Common myeloid progenitor, CD34-positive (primary cell): ENCODE data around the gene PDLIM5.
A peak's percentile ranks its signal among the peaks of the same experiment; 100 is the strongest.

Experiments used
- CTCF ChIA-PET: fragments of 350-600 bp; sonication (Branson Sonifier 250); formaldehyde crosslinking; loops from one replicate; lab custom pipeline; 2021; ENCODE audit warnings: antibody characterized with exemption; lab: Charles Lee
- POLR2A ChIA-PET: fragments of 350-600 bp; sonication (Branson Sonifier 250); formaldehyde crosslinking; loops from one replicate; lab custom pipeline; 2021; ENCODE audit warnings: antibody characterized with exemption; lab: Charles Lee
- DNase-seq, 3 donors: peaks; one replicate each; pipeline versions ENCODE4 v3.0.0 to v3.0.0-alpha.2; 2013
- H3K27ac ChIP-seq, 2 experiments: 1 replicate in 1 of 2; 2 replicates in 1 of 2; pipeline ENCODE4 v1.7.0; 2013; ENCODE audit warnings: inconsistent platforms in 2 of 2, low read length in 2 of 2, mild to moderate bottlenecking in 2 of 2, low read depth in 1 of 2, moderate library complexity in 1 of 2; ENCODE audit not compliant: severe bottlenecking in 2 of 2, insufficient read depth in 1 of 2, poor library complexity in 1 of 2
- H3K27me3 ChIP-seq, 5 experiments: replicated peaks in 2 of 5; 1 replicate in 3 of 5; 2 replicates in 2 of 5; pipeline versions ENCODE4 v1.6.1 to v1.7.0; 2013; ENCODE audit warnings: low read length in 4 of 5, mild to moderate bottlenecking in 2 of 5, moderate library complexity in 2 of 5, inconsistent platforms in 1 of 5; ENCODE audit not compliant: insufficient read depth in 5 of 5, control insufficient read depth in 4 of 5
- H3K36me3 ChIP-seq, 4 experiments: 1 replicate in 2 of 4; 2 replicates in 2 of 4; pipeline versions ENCODE4 v1.6.1 to v1.7.0; 2013; ENCODE audit warnings: low read length in 3 of 4, control low read depth in 1 of 4, mild to moderate bottlenecking in 1 of 4; ENCODE audit not compliant: control insufficient read depth in 4 of 4, insufficient read depth in 4 of 4
- H3K4me1 ChIP-seq, 4 experiments: 1 replicate in 3 of 4; 2 replicates in 1 of 4; pipeline versions ENCODE4 v1.6.1 to v1.7.1; 2013; ENCODE audit warnings: low read length in 3 of 4, mild to moderate bottlenecking in 3 of 4, control low read depth in 1 of 4, inconsistent platforms in 1 of 4, moderate library complexity in 1 of 4; ENCODE audit not compliant: control insufficient read depth in 4 of 4, insufficient read depth in 4 of 4; ENCODE audit errors: control extremely low read depth in 1 of 4
- H3K4me3 ChIP-seq, 7 experiments: 1 replicate in 4 of 7; 2 replicates in 3 of 7; pipeline versions ENCODE4 v1.5.1 to v1.7.0; 2013; ENCODE audit warnings: mild to moderate bottlenecking in 7 of 7, low read length in 6 of 7, moderate library complexity in 6 of 7, inconsistent platforms in 2 of 7, low read depth in 2 of 7, control low read depth in 1 of 7; ENCODE audit not compliant: insufficient read depth in 4 of 7, control insufficient read depth in 1 of 7; ENCODE audit errors: extremely low read depth in 1 of 7
- H3K9me3 ChIP-seq, 5 experiments: 1 replicate in 4 of 5; 2 replicates in 1 of 5; pipeline versions ENCODE4 v1.6.1 to v1.7.1; 2013; ENCODE audit warnings: low read length in 4 of 5, mild to moderate bottlenecking in 2 of 5, inconsistent platforms in 1 of 5, low read depth in 1 of 5, moderate library complexity in 1 of 5; ENCODE audit not compliant: control insufficient read depth in 4 of 5, insufficient read depth in 2 of 5; ENCODE audit errors: control extremely low read depth in 1 of 5
- WGBS: methylation state at CpG from one replicate; pipeline ENCODE4 v1.1.5; 2013; ENCODE audit not compliant: insufficient coverage; 5-methylcytosine and 5-hydroxymethylcytosine counted together

PDLIM5 gene

GRCh38 chr4:94649381-94650133 lies 197.8 kb downstream of the PDLIM5 start:
- no peak overlapping the region for H3K27ac ChIP-seq
- no peaks in the 10 kb centered on the region for H3K4me1 ChIP-seq
- CTCF ChIA-PET = no interaction called here
- DNase-seq = no peak
- peaks cover 0 to 7% (median 5%) of the 10 kb centered on the region in 4 experiments for H3K36me3 ChIP-seq
- no CpG with 5 or more reads among the region's 1 CpG for WGBS
- no peaks in the 10 kb centered on the region for H3K27me3 ChIP-seq
- POLR2A ChIA-PET = no interaction called here
- no peak overlapping the region for H3K4me3 ChIP-seq
- no peaks in the 10 kb centered on the region for H3K9me3 ChIP-seq

- ChIA-PET CTCF (no interaction called here), POLR2A (no interaction called here)
- Histone ChIP-seq H3K9me3 (no peaks in the 10 kb centered on the region), H3K4me3 (no peak overlapping the region), H3K27ac (no peak overlapping the region), H3K36me3 (peaks cover 0 to 7% (median 3%) of the 10 kb centered on the region in 4 experiments), H3K27me3 (no peaks in the 10 kb centered on the region), H3K4me1 (no peaks in the 10 kb centered on the region)
- WGBS = 92% methylated on average over 2 of the region's 5 CpGs
- no peak for DNase-seq
These were observed 198.4 kb downstream of the PDLIM5 start for GRCh38 chr4:94650134-94650495.

- CTCF ChIA-PET = no interaction called here
- POLR2A ChIA-PET = no interaction called here
- H3K36me3 ChIP-seq = peaks cover 0 to 7% (median 3%) of the 10 kb centered on the region in 4 experiments
- H3K9me3 ChIP-seq = no peaks in the 10 kb centered on the region
- H3K27ac ChIP-seq = no peak overlapping the region
- no peaks in the 10 kb centered on the region for H3K4me1 ChIP-seq
- 94% methylated on average over 3 of the region's 3 CpGs for WGBS
- no peak overlapping the region for H3K4me3 ChIP-seq
- no peaks in the 10 kb centered on the region for H3K27me3 ChIP-seq
- DNase-seq = no peak
These were observed 198.9 kb downstream of the PDLIM5 start for GRCh38 chr4:94650690-94651089.

GRCh38 chr4:94653095-94653649 lies 201.4 kb downstream of the PDLIM5 start:
- no peaks in the 10 kb centered on the region for H3K4me1 ChIP-seq
- WGBS = no CpG with 5 or more reads among the region's 3 CpGs
- POLR2A ChIA-PET = no interaction called here
- CTCF ChIA-PET = no interaction called here
- no peaks in the 10 kb centered on the region for H3K9me3 ChIP-seq
- no peak overlapping the region for H3K4me3 ChIP-seq
- peak; percentile 28 to 66 (median 47) for DNase-seq
- peaks cover 0 to 10% (median 4%) of the 10 kb centered on the region in 4 experiments for H3K36me3 ChIP-seq
- H3K27me3 ChIP-seq = no peaks in the 10 kb centered on the region
- no peak overlapping the region for H3K27ac ChIP-seq

- POLR2A ChIA-PET = no interaction called here
These were observed 202.4 kb downstream of the PDLIM5 start for GRCh38 chr4:94653984-94654609.

GRCh38 chr4:94654714-94655113 lies 203.0 kb downstream of the PDLIM5 start:
- Histone ChIP-seq H3K4me3 (no peak overlapping the region), H3K36me3 (peaks cover 0 to 10% (median 4%) of the 10 kb centered on the region in 4 experiments), H3K9me3 (no peaks in the 10 kb centered on the region), H3K27ac (no peak overlapping the region), H3K4me1 (no peaks in the 10 kb centered on the region), H3K27me3 (no peaks in the 10 kb centered on the region)
- POLR2A ChIA-PET = no interaction called here
- CTCF ChIA-PET = no interaction called here
- no peak for DNase-seq
- 100% methylated on average over 1 of the region's 3 CpGs for WGBS

More at GRCh38 chr4:94653984-94654609, 202.4 kb downstream of the PDLIM5 start:
- no peak overlapping the region for H3K4me3 ChIP-seq
- H3K36me3 ChIP-seq = peaks cover 0 to 10% (median 4%) of the 10 kb centered on the region in 4 experiments
- 100% methylated on average over 1 of the region's 3 CpGs for WGBS
- no peaks in the 10 kb centered on the region for H3K9me3 ChIP-seq
- H3K4me1 ChIP-seq = no peaks in the 10 kb centered on the region
- DNase-seq = no peak
- no peaks in the 10 kb centered on the region for H3K27me3 ChIP-seq
- no peak overlapping the region for H3K27ac ChIP-seq
- CTCF ChIA-PET = no interaction called here

GRCh38 chr4:94660614-94661013 lies 208.9 kb downstream of the PDLIM5 start:
- H3K27me3 ChIP-seq = no peaks in the 10 kb centered on the region
- no peaks in the 10 kb centered on the region for H3K4me1 ChIP-seq
- ChIA-PET CTCF (no interaction called here), POLR2A (no interaction called here)
- H3K36me3 ChIP-seq = peaks cover 0 to 5% (median 1%) of the 10 kb centered on the region in 4 experiments
- H3K27ac ChIP-seq = no peak overlapping the region
- no peak for DNase-seq
- H3K9me3 ChIP-seq = no peaks in the 10 kb centered on the region
- 64% methylated on average over 3 of the region's 3 CpGs for WGBS
- H3K4me3 ChIP-seq = no peak overlapping the region
